ENCODE results near the gene LCOR.

GRCh38 chr10:96924861-96925260, 92.8 kb downstream of the LCOR start:
- no peak for TF ChIP-seq CEBPB (IDR thresholded peaks at IDR 0.05)
- TF ChIP-seq, protein P1, sequence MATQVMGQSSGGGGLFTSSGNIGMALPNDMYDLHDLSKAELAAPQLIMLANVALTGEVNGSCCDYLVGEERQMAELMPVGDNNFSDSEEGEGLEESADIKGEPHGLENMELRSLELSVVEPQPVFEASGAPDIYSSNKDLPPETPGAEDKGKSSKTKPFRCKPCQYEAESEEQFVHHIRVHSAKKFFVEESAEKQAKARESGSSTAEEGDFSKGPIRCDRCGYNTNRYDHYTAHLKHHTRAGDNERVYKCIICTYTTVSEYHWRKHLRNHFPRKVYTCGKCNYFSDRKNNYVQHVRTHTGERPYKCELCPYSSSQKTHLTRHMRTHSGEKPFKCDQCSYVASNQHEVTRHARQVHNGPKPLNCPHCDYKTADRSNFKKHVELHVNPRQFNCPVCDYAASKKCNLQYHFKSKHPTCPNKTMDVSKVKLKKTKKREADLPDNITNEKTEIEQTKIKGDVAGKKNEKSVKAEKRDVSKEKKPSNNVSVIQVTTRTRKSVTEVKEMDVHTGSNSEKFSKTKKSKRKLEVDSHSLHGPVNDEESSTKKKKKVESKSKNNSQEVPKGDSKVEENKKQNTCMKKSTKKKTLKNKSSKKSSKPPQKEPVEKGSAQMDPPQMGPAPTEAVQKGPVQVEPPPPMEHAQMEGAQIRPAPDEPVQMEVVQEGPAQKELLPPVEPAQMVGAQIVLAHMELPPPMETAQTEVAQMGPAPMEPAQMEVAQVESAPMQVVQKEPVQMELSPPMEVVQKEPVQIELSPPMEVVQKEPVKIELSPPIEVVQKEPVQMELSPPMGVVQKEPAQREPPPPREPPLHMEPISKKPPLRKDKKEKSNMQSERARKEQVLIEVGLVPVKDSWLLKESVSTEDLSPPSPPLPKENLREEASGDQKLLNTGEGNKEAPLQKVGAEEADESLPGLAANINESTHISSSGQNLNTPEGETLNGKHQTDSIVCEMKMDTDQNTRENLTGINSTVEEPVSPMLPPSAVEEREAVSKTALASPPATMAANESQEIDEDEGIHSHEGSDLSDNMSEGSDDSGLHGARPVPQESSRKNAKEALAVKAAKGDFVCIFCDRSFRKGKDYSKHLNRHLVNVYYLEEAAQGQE (IDR thresholded peaks at IDR 0.05; ENCODE audit: low read depth), result no peak
- TF ChIP-seq YY1 (IDR thresholded peaks at IDR 0.05; ENCODE audit: low read depth), result no peak
- TF ChIP-seq TAF1 (IDR thresholded peaks at IDR 0.05; ENCODE audit: low read depth), result no peak
